HCT116 (cell line): ENCODE results near the gene IGFALS. TPM values are rescaled to one million over a fixed set of nuclear protein-coding genes. Genes with fewer than 3 reads are reported as not detected.
"Not testable (repeated sequence)": the region's sequence is repeated elsewhere in the genome, so short reads cannot be mapped to it uniquely, and the experiment has no call there.

ENCODE experiments used
- ATAC-seq: fragments of 200-7000 bp; cut with Tn5 transposase; 2 replicates; pipeline ENCODE4 v1.9.1; 2020; ENCODE audit warnings: mild to moderate bottlenecking, moderate library complexity
- BruUV-seq: library from RNA; stranded (reverse); fragments of 400-500 nt; replicated peaks from 2 replicates; lab custom pipeline; 2021; lab: Mats Ljungman, UMichigan
- CTCF ChIA-PET: fragments of 300-600 bp; sonication (Branson Sonifier 250); formaldehyde crosslinking; loops from one replicate; lab custom pipeline; 2021; ENCODE audit warnings: antibody characterized with exemption; lab: Charles Lee
- POLR2A ChIA-PET: fragments of 300-600, 350-600 bp; sonication (Branson Sonifier 250); formaldehyde crosslinking; loops from one replicate; lab custom pipeline; 2021; ENCODE audit warnings: antibody characterized with exemption; lab: Charles Lee
- RAD21 ChIA-PET, 2 experiments: fragments of 300-600 bp; sonication (Branson Sonifier 250); formaldehyde crosslinking; loops; one replicate each; lab custom pipeline; 2023; ENCODE audit warnings: low total read pairs in 2 of 2; ENCODE audit not compliant: uncharacterized antibody in 2 of 2, unreplicated experiment in 2 of 2, low non-redundant PET in 1 of 2; lab: Charles Lee
- DNase-seq: peaks from one replicate; pipeline ENCODE4 v3.0.0-alpha.2; 2010; ENCODE audit warnings: low read depth, low spot score
- H2AFZ ChIP-seq: fragments of 200-600 bp; shearing (Covaris generic), sonication (generic); 2 replicates; pipeline ENCODE4 v1.6.1; 2017; ENCODE audit warnings: low read depth, mixed run types, mixed read lengths, antibody characterized with exemption, low read length; ENCODE audit not compliant: poor library complexity, severe bottlenecking
- H3K27ac ChIP-seq: 2 replicates; pipeline ENCODE4 v1.5.1; 2012; ENCODE audit warnings: low read depth, low read length
- H3K27me3 ChIP-seq: fragments of 200-600 bp; sonication (generic); 2 replicates; pipeline ENCODE4 v1.6.1; 2016; ENCODE audit warnings: mixed run types, low read length, mixed read lengths; ENCODE audit not compliant: insufficient read depth
- H3K36me3 ChIP-seq, 2 experiments: fragments of 200-500 bp in 1 of 2; fragments of 200-600 bp in 1 of 2; sonication (Bioruptor generic) in 1 of 2; sonication (generic) in 1 of 2; 2 replicates each; pipeline versions ENCODE4 v1.5.1 to v1.6.1; 2014 to 2016; ENCODE audit warnings: low read length in 2 of 2, inconsistent platforms in 1 of 2, mixed read lengths in 1 of 2, mixed run types in 1 of 2; ENCODE audit not compliant: insufficient read depth in 2 of 2, control insufficient read depth in 1 of 2
- H3K4me1 ChIP-seq, 2 experiments: fragments of 200-600 bp in 1 of 2; sonication (generic) in 1 of 2; 2 replicates each; pipeline versions ENCODE4 v1.5.1 to v1.6.1; 2012 to 2017; ENCODE audit warnings: low read length in 2 of 2, inconsistent platforms in 1 of 2, mild to moderate bottlenecking in 1 of 2, mixed read lengths in 1 of 2, mixed run types in 1 of 2, moderate library complexity in 1 of 2; ENCODE audit not compliant: insufficient read depth in 2 of 2, control insufficient read depth in 1 of 2
- H3K4me2 ChIP-seq: fragments of 200-600 bp; sonication (generic); 2 replicates; pipeline ENCODE4 v1.6.1; 2017; ENCODE audit warnings: mixed run types, low read length, mixed read lengths
- H3K4me3 ChIP-seq, 2 experiments: fragments of 200-600 bp in 1 of 2; sonication (generic) in 1 of 2; replicated peaks in 1 of 2; 2 replicates each; pipeline ENCODE4 v1.5.1; 2011 to 2016; ENCODE audit warnings: low read length in 2 of 2, control low read depth in 1 of 2, low read depth in 1 of 2, mild to moderate bottlenecking in 1 of 2, mixed read lengths in 1 of 2, mixed run types in 1 of 2
- H3K79me2 ChIP-seq: fragments of 200-600 bp; sonication (generic); 2 replicates; pipeline ENCODE4 v1.6.1; 2017; ENCODE audit warnings: mild to moderate bottlenecking, mixed run types, low read length, moderate library complexity, mixed read lengths; ENCODE audit not compliant: insufficient read depth
- H3K9ac ChIP-seq: fragments of 200-600 bp; sonication (generic); 2 replicates; pipeline ENCODE4 v1.6.1; 2016; ENCODE audit warnings: low read length, mixed read lengths
- H3K9me2 ChIP-seq: fragments of 200-600 bp; sonication (generic), shearing (Covaris generic); 2 replicates; pipeline ENCODE4 v1.6.1; 2017; ENCODE audit warnings: mixed run types, mild to moderate bottlenecking, moderate library complexity; ENCODE audit not compliant: insufficient read depth
- H3K9me3 ChIP-seq, 2 experiments: fragments of 200-500 bp in 1 of 2; fragments of 200-600 bp in 1 of 2; sonication (Bioruptor generic) in 1 of 2; sonication (generic) in 1 of 2; 2 replicates each; pipeline ENCODE4 v1.6.1; 2014 to 2017; ENCODE audit warnings: low read length in 2 of 2, mixed read lengths in 2 of 2, inconsistent platforms in 1 of 2, low read depth in 1 of 2, mild to moderate bottlenecking in 1 of 2, mixed run types in 1 of 2, moderate library complexity in 1 of 2; ENCODE audit not compliant: control insufficient read depth in 1 of 2, insufficient read depth in 1 of 2
- H4K20me1 ChIP-seq: fragments of 200-600 bp; sonication (generic), shearing (Covaris generic); 2 replicates; pipeline ENCODE4 v1.6.1; 2017; ENCODE audit warnings: mixed run types, mild to moderate bottlenecking, moderate library complexity; ENCODE audit not compliant: insufficient read depth
- CBX3 ChIP-seq: IDR thresholded peaks from 2 replicates; pipeline ENCODE4 v1.6.1; 2012; ENCODE audit warnings: low read depth
- CEBPB ChIP-seq: IDR thresholded peaks from 2 replicates; pipeline ENCODE4 v1.6.1; 2012; ENCODE audit warnings: low read depth
- FOSL1 ChIP-seq: IDR thresholded peaks from 2 replicates; pipeline ENCODE4 v1.6.1; 2012; ENCODE audit warnings: low read depth
- POLR2AphosphoS5 ChIP-seq: IDR thresholded peaks from 2 replicates; pipeline ENCODE4 v1.6.1; 2011; ENCODE audit warnings: mild to moderate bottlenecking, low read depth, low read length, moderate library complexity
- RAD21 ChIP-seq: IDR thresholded peaks from 2 replicates; pipeline ENCODE4 v1.6.1; 2012; ENCODE audit warnings: low read depth, mild to moderate bottlenecking
- SIN3A ChIP-seq: IDR thresholded peaks from 2 replicates; pipeline ENCODE4 v1.6.1; 2012; ENCODE audit warnings: low read depth
- TCF7L2 ChIP-seq: IDR thresholded peaks from 2 replicates; pipeline ENCODE4 v1.7.0; 2011; ENCODE audit warnings: borderline replicate concordance, inconsistent platforms; ENCODE audit not compliant: insufficient read depth, insufficient read length; ENCODE audit errors: extremely low read depth
- YY1 ChIP-seq: IDR thresholded peaks from 2 replicates; pipeline ENCODE4 v1.6.1; 2011; ENCODE audit warnings: low read length, low read depth, moderate library complexity, mild to moderate bottlenecking; ENCODE audit not compliant: insufficient replicate concordance; ENCODE audit errors: extremely low read depth
- ZNF274 ChIP-seq: fragments of 200-500 bp; sonication (Bioruptor generic); IDR thresholded peaks from 2 replicates; pipeline ENCODE4 v1.6.1; 2014; ENCODE audit warnings: mild to moderate bottlenecking, low read depth, low read length, inconsistent platforms
- intact Hi-C: fragments of 100-400 bp; cut with micrococcal nuclease; formaldehyde crosslinking; loops from 2 replicates; pipeline ENCODE4 v1.10.0; 2022
- total RNA-seq: library from RNA; stranded (reverse); gene quantifications from one replicate; pipeline ENCODE4 v1.2.1, GENCODE V29; 2021; ENCODE audit not compliant: unreplicated experiment
- TF ChIP-seq, protein P1 (sequence below): IDR thresholded peaks from 2 replicates; pipeline ENCODE4 v1.6.1; 2012
- TF ChIP-seq, protein P2 (sequence below): IDR thresholded peaks from 2 replicates; pipeline ENCODE4 v1.6.1; 2012; ENCODE audit warnings: low read depth
- TF ChIP-seq, protein P3 (sequence below): IDR thresholded peaks from 2 replicates; pipeline ENCODE4 v1.6.1; 2012

IGFALS gene
- total RNA-seq, 1 experiment from 2014 or later = 0.10 TPM

DNA sequence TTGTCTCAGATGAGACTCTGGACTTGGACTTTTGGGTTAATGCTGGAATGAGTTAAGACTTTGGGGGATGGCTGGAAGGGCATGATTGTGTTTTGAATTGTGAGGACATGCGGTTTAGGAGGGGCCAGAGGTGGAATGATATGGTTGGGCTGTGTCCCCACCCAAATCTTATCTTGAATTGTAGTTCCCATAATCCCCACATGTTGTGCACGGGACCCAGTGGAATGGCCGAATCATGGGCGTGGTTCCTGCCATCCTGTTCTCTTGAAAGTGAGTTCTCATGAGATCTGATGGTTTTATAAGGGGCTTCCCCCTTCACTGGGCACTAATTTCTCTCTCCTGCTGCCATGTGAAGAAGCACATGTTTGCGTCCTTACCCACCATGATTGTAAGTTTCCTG, 5.8 kb upstream of the IGFALS start:
- intact Hi-C loops, H3K27ac ChIP-seq, H4K20me1 ChIP-seq, ATAC-seq, H3K4me2 ChIP-seq, BruUV-seq, DNase-seq, H3K79me2 ChIP-seq, RAD21 ChIA-PET, H3K27me3 ChIP-seq, H3K4me1 ChIP-seq, H3K4me3 ChIP-seq, CTCF ChIA-PET, H3K9ac ChIP-seq, H3K36me3 ChIP-seq, H2AFZ ChIP-seq, H3K9me3 ChIP-seq, H3K9me2 ChIP-seq: not testable (repeated sequence)
- POLR2A ChIA-PET = interaction anchor here (0.6 kb wide), 1 partner anchor 162 kb away, joined by 4 read pairs; no protein-coding TSS in a partner anchor

DNA sequence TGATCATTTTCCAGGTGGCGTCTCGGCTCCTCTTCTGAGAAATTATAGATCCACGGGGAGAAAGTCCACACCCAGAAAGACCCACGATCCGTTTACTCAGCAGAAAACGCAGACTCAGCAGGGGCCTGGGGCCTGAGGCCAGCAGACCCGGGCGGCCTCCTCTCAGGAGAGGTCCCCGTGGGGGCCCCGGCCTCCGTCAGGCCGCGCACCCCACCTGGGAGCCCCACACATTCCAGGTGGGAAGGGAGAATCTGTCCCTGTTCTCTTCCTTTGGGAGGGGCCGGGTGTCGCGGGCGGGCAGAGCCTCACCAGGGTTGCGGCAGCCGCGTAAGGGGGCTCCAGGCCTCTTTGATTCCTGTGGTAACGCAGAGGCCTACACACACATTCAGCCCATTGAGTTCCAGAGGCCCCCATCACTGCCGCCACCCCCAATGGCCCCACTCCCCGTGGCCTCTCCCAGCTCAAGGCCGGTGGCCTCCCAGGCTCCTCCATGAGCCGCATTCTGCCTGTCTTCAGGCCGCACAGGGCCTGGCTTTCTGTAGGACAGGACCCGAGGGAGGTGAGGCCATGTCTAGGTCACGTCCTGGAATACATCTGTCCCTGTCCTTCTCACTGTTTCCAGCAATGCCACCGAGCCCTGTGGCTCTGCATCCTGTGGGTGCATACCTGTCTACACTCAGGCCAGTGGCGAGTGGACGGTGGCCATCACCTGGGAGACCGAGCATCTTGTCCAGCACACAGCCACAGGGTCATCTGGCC, 1.6 kb upstream of the IGFALS start:
- H3K79me2 ChIP-seq = no peaks in the 10 kb centered on the region
- RAD21 ChIA-PET = no interaction called here
- H3K9me3 ChIP-seq = peaks cover 0 to 4% of the 10 kb centered on the region in 2 experiments; a peak in 2 of 4 replicates
- no TSS peak for BruUV-seq
- ATAC-seq = no peak
- no peak overlapping the region for H3K9ac ChIP-seq
- no peak for TF ChIP-seq CBX3
- TF ChIP-seq POLR2AphosphoS5 = no peak
- TF ChIP-seq YY1 = no peak
- no peak for TF ChIP-seq TCF7L2
- no peak for TF ChIP-seq CEBPB
- no peak for TF ChIP-seq SIN3A
- TF ChIP-seq, protein P1, sequence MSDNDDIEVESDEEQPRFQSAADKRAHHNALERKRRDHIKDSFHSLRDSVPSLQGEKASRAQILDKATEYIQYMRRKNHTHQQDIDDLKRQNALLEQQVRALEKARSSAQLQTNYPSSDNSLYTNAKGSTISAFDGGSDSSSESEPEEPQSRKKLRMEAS = no peak
- TF ChIP-seq, protein P2, sequence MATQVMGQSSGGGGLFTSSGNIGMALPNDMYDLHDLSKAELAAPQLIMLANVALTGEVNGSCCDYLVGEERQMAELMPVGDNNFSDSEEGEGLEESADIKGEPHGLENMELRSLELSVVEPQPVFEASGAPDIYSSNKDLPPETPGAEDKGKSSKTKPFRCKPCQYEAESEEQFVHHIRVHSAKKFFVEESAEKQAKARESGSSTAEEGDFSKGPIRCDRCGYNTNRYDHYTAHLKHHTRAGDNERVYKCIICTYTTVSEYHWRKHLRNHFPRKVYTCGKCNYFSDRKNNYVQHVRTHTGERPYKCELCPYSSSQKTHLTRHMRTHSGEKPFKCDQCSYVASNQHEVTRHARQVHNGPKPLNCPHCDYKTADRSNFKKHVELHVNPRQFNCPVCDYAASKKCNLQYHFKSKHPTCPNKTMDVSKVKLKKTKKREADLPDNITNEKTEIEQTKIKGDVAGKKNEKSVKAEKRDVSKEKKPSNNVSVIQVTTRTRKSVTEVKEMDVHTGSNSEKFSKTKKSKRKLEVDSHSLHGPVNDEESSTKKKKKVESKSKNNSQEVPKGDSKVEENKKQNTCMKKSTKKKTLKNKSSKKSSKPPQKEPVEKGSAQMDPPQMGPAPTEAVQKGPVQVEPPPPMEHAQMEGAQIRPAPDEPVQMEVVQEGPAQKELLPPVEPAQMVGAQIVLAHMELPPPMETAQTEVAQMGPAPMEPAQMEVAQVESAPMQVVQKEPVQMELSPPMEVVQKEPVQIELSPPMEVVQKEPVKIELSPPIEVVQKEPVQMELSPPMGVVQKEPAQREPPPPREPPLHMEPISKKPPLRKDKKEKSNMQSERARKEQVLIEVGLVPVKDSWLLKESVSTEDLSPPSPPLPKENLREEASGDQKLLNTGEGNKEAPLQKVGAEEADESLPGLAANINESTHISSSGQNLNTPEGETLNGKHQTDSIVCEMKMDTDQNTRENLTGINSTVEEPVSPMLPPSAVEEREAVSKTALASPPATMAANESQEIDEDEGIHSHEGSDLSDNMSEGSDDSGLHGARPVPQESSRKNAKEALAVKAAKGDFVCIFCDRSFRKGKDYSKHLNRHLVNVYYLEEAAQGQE = no peak
- no peak for TF ChIP-seq ZNF274
- no peak for TF ChIP-seq FOSL1
- TF ChIP-seq RAD21 = no peak
- TF ChIP-seq, protein P3, sequence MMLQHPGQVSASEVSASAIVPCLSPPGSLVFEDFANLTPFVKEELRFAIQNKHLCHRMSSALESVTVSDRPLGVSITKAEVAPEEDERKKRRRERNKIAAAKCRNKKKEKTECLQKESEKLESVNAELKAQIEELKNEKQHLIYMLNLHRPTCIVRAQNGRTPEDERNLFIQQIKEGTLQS = no peak
- DNase-seq = no peak
- H3K36me3 ChIP-seq = no peaks in the 10 kb centered on the region
- CTCF ChIA-PET = interaction anchor here (0.6 kb wide), 1 partner anchor 220 kb away, joined by 3 read pairs; no protein-coding TSS in a partner anchor
- H3K27ac ChIP-seq = no peak overlapping the region
- intact Hi-C loops = no loop called here
- H4K20me1 ChIP-seq = no peaks in the 10 kb centered on the region
- no peaks in the 10 kb centered on the region for H3K9me2 ChIP-seq
- H3K4me2 ChIP-seq = no peak overlapping the region
- H3K27me3 ChIP-seq = no peaks in the 10 kb centered on the region
- no peak overlapping the region for H2AFZ ChIP-seq
- no peak overlapping the region for H3K4me3 ChIP-seq
- no peaks in the 10 kb centered on the region for H3K4me1 ChIP-seq
- POLR2A ChIA-PET = no interaction called here
